ENCODE results near the gene B3GAT3. TPM values are rescaled to one million over a fixed set of nuclear protein-coding genes. Genes with fewer than 3 reads are reported as not detected.
"Not testable (repeated sequence)": the region's sequence is repeated elsewhere in the genome, so short reads cannot be mapped to it uniquely, and the experiment has no call there.

B3GAT3 gene
- total RNA-seq, 1 donor from 2014 or later: 91.4 TPM

DNA sequence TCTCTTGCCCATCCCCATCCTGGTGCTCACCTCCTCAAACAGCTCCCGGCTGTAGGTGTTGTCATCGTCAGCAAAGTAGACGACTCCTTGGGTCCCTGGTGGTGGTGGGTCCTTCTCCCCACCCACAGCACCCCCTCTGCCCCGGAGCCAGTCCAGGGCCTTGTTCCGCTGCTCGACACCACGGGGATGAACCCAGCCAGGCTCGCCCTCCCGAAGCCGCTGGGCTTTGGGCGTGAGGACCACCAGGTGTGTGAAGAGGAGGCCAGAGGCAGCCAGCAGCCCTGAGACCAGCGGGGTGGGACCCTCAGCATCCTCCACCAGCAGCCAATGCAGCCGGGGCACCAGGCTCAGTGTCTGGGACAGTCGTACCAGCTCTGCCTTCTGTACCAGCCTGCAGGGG is 4.8 kb downstream of the B3GAT3 start:
- H3K9me3 Mint-ChIP-seq; H3K27ac Mint-ChIP-seq; DNase-seq; H3K4me3 Mint-ChIP-seq; H3K27me3 Mint-ChIP-seq; intact Hi-C loops (cut with micrococcal nuclease): not testable (repeated sequence)
- Mint-ChIP-seq H3K4me1 (peaks cover 32% of the 10 kb centered on the region), H3K36me3 (ENCODE audit: low read depth) (peaks cover 38% of the 10 kb centered on the region)

DNA sequence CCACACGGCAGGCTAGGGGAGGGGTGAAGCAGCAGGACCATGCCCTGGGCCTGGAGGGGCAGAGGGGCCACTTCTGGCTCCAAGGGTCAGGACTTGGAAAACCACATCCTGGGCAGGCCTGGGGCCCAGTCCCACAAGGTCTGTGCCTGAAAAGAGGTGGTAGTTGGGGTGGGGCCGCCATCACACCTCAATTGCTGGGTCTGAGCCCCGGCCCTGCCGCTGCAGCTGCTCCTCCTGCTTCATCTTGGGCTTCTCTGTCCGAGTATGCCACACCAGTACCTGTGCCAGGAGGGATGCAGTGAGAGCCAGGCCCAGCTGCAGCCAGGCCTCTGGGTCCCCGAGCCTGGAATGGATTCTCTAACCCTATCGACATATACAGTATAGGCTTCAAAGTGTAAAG is 6.3 kb downstream of the B3GAT3 start:
- no peaks in the 10 kb centered on the region for H3K27me3 Mint-ChIP-seq
- H3K4me1 Mint-ChIP-seq: peaks cover 36% of the 10 kb centered on the region
- H3K9me3 Mint-ChIP-seq: no peaks in the 10 kb centered on the region
- intact Hi-C loops (cut with micrococcal nuclease): no loop called here
- no peak for DNase-seq
- H3K27ac Mint-ChIP-seq: no peak overlapping the region
- H3K4me3 Mint-ChIP-seq: no peak overlapping the region
- H3K36me3 Mint-ChIP-seq (ENCODE audit: low read depth): peaks cover 33% of the 10 kb centered on the region

DNA sequence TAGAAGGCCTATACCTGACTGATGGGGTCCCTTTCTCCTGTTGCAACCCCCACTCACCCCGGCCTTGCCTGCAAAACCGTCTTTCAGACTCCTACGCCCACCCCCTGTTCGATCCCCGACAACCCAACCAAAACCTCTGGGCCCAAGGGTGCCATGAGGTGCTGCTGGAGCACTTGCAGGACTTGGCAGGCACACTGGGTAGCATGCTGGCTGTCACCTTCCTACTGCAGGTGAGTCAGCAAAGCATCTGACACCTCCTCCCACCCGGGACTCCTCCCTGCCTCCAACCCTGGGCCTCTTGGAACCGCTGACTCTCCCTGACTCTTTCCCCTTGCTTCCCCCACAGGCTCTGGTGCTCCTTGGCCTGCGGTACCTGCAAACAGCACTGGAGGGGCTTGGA is 7.5 kb downstream of the B3GAT3 start:
- DNase-seq: no peak
- H3K36me3 Mint-ChIP-seq (ENCODE audit: low read depth): peaks cover 37% of the 10 kb centered on the region
- peak overlapping the region; percentile 37 for H3K4me3 Mint-ChIP-seq
- no peaks in the 10 kb centered on the region for H3K27me3 Mint-ChIP-seq
- peaks cover 40% of the 10 kb centered on the region for H3K4me1 Mint-ChIP-seq
- H3K27ac Mint-ChIP-seq: peak overlapping the region; percentile 90
- intact Hi-C loops (cut with micrococcal nuclease): loop anchor here (5.0 kb wide), 2 partner anchors 93 to 268 kb away; partner anchors contain the start of genes BSCL2, GNG3 and SLC3A2
- no peaks in the 10 kb centered on the region for H3K9me3 Mint-ChIP-seq

DNA sequence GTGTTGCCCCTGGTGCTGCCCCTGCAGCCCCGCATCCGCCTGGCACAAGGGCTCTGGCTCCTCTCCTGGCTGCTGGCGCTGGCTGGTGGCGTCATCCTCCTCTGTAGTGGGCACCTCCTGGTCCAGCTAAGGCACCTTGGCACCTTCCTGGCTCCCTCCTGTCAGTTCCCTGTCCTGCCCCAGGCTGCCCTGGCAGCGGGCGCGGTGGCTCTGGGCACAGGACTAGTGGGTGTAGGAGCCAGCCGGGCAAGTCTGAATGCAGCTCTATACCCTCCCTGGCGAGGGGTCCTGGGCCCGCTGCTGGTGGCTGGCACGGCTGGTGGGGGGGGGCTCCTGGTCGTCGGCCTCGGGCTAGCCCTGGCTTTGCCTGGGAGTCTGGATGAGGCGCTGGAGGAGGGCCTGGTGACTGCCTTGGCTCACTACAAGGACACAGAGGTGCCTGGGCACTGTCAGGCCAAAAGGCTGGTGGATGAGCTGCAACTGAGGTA is 8.5 kb downstream of the B3GAT3 start:
- DNase-seq: no peak

DNA sequence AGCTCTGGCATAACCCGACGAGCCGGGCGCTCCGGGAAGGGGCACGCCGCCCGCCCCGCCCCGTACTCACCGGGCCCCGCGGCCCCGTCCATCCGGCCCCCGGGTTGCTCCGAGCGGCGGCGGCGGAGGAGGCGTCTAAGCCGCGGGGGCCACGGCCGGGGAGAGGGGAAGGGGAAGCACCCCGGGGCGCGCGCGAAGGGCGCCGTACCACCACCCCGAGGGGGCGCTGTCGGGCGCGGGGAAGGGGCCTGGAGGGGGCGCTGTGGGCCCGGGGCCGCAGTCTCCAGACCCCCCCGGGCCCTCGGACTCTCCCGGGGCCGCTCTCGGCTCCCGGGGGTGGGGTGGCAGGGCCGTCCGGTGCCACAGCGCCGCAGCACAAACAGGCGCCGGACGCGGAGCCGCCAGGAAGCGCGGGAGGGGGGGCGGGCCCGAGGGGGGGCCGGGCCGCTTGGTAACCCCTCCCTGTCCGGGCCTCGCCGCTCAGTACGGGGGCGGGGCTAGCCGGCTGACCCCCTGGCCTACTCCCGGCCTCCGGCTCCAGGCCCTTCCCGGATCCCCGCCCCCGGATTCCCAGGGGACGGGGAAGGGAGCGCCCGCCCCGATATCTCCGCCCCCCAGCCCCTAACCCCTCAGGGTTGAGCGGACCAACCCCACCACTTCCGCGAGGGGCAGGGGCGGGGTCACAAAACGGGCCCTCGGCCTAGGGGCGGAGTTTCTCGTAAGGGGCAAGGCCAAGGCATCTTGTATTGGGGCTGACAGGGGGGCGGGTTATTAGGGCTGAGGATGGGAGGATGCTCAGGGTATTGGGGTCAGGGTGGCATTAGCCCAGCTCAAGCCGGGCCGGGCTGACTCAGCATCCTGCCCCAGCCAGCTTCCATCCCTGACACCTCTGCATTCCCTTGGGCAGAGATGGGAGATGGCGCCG is 9.2 kb downstream of the B3GAT3 start, which contains the start of the genes EML3 and ROM1:
Gene EML3 (minus strand): TSS at position 410 of the 925 bp plus-strand sequence. CDS start 318 bp downstream, at position 92.
Gene ROM1 (plus strand): TSS at position 892 of the 925 bp plus-strand sequence. CDS start 25 bp downstream, at position 917.
- peak; percentile 97 for DNase-seq
- peak within 1 kb of the TSS; percentile 98 for H3K4me3 Mint-ChIP-seq
- H3K27ac Mint-ChIP-seq: peak within 1 kb of the TSS; percentile 97
- H3K27me3 Mint-ChIP-seq: no peaks in the 10 kb centered on the region
- intact Hi-C loops (cut with micrococcal nuclease): loop anchor here (1.0 to 5.0 kb wide), 8 partner anchors 10 to 270 kb away; partner anchors contain the start of genes BSCL2, C11orf98, CSKMT and GANAB
- H3K36me3 Mint-ChIP-seq (ENCODE audit: low read depth): peaks cover 44% of the 10 kb centered on the region
- H3K4me1 Mint-ChIP-seq: peaks cover 46% of the 10 kb centered on the region
- no peaks in the 10 kb centered on the region for H3K9me3 Mint-ChIP-seq

More for the DNA sequence above, 8.5 kb downstream of the B3GAT3 start:
- intact Hi-C loops (cut with micrococcal nuclease): loop anchor here (1.0 to 5.0 kb wide), 5 partner anchors 33 to 269 kb away; partner anchors contain the start of genes BSCL2, C11orf98, CSKMT and GANAB
- H3K4me1 Mint-ChIP-seq: peaks cover 40% of the 10 kb centered on the region
- H3K36me3 Mint-ChIP-seq (ENCODE audit: low read depth): peaks cover 38% of the 10 kb centered on the region
- H3K27me3 Mint-ChIP-seq: no peaks in the 10 kb centered on the region
- no peaks in the 10 kb centered on the region for H3K9me3 Mint-ChIP-seq
- peak overlapping the region; percentile 83 for H3K27ac Mint-ChIP-seq
- peak overlapping the region; percentile 56 for H3K4me3 Mint-ChIP-seq

DNA sequence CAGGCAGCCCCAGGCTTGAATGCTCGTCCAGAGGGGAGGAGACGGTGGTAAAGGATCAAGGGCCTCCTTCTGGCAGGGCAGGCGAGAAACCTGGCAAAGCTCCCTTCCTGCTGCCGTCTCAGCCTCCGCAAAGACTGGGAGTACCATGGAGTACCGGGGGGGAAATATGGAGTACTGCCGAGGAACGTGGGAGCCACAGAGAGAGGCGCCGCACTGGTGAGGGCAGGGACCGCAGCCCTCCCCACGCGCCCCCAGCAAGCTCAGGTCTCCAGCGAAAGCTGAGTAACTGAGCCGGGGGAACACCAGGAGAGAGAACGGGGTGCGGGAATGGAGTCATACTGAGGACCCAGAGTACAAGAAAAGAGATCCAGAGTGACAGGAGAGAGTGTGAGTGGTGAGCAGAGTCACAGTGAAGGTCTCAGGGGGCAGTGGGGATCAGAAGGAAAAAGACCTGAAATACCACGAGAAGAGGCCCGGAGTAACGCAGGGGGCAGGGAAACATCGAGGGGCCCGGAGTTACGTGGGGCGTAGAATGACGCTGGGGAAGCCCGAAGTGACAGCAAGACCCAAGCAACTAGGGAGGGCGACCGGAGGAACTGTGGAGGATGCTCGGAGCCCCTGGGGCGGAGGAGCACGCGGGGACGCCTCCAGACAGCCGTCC is 10.0 kb downstream of the B3GAT3 start:
- Mint-ChIP-seq H3K36me3 (ENCODE audit: low read depth) (peaks cover 45% of the 10 kb centered on the region), H3K9me3 (no peaks in the 10 kb centered on the region), H3K4me3 (peak overlapping the region; percentile 98), H3K27me3 (no peaks in the 10 kb centered on the region), H3K4me1 (peaks cover 47% of the 10 kb centered on the region), H3K27ac (peak overlapping the region; percentile 97)
- peak; percentile 80 for DNase-seq
- intact Hi-C loops (cut with micrococcal nuclease): loop anchor here (1.0 to 5.0 kb wide), 6 partner anchors 10 to 270 kb away; partner anchors contain the start of genes BSCL2, C11orf98, CSKMT and GNG3

DNA sequence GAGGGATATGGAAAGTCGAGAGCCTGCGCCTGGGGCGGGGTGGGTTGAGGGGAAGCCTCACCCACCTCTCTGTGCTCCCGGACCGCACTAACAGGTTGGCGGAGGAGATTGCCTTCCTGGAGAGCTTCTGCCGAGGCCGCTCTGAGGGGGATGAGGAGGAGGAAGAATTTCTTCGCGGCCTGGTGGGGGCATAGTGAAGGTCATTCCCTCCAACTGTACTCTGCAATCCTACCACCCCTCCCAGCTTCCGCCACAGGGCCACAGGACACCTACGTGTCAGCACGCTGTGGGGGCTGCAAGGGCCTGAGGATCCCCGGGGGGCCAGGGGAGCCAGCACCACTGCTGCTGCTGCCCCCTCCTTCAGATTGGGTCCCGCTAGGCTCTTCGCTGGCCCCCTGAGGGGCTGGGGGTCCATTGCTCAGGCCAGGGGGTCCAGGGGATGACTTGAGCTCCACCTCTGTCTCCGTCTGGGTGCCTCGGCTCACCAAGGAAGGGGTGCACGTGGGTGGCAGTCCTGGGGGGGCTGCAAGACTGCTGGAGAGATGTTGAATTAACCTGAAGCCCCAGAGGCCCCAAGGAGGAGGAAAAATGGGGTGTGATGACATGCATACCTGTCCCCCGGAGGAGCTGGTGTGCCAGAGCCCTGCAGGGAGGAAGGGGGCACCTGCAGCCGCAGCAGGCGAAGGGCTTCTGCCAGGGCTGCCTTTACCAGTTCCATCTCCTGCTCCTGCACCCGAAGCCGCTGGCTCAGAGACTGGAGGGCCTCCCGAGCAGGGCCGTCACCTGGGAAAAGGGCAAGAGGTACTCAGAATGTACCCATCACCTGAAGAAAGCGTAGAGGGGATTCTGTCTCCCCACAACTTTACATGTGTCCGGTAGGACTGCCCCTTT is 10.7 kb downstream of the B3GAT3 start:
- Mint-ChIP-seq H3K9me3 (no peaks in the 10 kb centered on the region), H3K27ac (peak overlapping the region; percentile 97), H3K27me3 (no peaks in the 10 kb centered on the region), H3K36me3 (ENCODE audit: low read depth) (peaks cover 44% of the 10 kb centered on the region), H3K4me1 (peaks cover 45% of the 10 kb centered on the region), H3K4me3 (peak overlapping the region; percentile 98)
- intact Hi-C loops (cut with micrococcal nuclease): loop anchor here (5.0 kb wide), 2 partner anchors 96 to 271 kb away; partner anchors contain the start of genes BSCL2, GNG3 and SLC3A2
- no peak for DNase-seq

DNA sequence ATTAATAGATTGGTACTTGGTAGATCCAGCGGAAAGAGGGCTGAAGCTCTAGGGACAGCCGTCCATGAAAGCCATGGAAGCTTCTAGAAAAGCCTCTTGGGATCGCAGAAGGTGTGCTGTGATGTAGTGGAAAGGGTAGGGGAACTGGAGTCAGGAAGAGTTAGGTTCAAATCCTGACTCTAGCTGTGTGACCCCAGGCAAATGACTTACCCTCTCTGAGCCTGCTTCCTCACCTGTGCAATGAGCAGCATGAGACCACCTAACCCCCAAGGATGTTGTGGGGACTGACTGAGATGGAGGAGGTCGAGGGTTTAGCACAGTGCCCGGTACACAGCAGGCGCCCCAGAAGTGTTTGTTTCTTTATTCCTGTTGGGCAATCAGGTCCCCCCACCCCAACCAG is 11.4 kb downstream of the B3GAT3 start:
- no peak for DNase-seq
- H3K27me3 Mint-ChIP-seq: no peaks in the 10 kb centered on the region
- intact Hi-C loops (cut with micrococcal nuclease): loop anchor here (5.0 kb wide), 2 partner anchors 97 to 272 kb away; partner anchors contain the start of genes BSCL2, GNG3 and SLC3A2
- peak overlapping the region; percentile 87 for H3K27ac Mint-ChIP-seq
- no peaks in the 10 kb centered on the region for H3K9me3 Mint-ChIP-seq
- peak overlapping the region; percentile 98 for H3K4me3 Mint-ChIP-seq
- peaks cover 45% of the 10 kb centered on the region for H3K4me1 Mint-ChIP-seq
- H3K36me3 Mint-ChIP-seq (ENCODE audit: low read depth): peaks cover 46% of the 10 kb centered on the region

DNA sequence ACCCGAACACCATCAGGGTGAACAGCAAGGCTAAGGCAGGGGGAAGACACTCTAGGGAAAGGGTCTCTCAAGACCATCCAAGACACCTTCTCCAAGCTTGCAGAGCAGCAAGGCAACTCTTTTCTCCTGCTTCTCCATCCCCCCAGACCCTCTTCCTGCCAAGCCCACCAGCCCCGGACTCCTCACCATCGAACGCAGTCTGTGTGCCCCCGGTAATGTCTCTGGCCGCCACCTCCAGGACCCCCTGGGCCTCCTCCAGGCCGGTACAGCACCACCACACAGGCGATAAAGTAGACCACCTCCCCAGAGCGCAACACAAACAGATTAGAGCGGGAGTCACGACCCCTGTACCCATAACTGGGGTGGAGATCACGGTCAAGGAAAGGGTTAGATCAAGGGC is 13.0 kb downstream of the B3GAT3 start:
- intact Hi-C loops (cut with micrococcal nuclease): loop anchor here (10.0 kb wide), 1 partner anchor 1636 kb away; the partner anchor contains the start of genes FKBP2 and PPP1R14B
- H3K27ac Mint-ChIP-seq: no peak overlapping the region

DNA sequence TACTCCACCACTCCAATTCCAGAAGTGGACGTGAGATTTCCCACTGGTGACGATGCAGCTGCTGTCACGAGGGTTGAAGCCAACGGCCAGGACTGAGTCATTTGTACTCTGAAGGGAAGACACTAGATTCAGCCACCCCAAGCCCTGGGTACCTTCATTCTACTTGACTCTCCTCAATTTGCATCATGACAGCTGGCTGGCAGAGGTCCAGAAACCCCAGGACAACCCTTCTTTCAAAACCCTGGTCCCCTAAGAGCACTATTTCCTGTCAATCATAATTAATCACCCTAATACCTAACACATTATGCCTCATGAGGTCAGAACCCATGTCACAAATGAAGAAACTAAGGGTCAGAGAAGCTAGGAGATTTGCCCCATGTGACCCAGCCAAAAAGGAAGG is 14.1 kb downstream of the B3GAT3 start:
- DNase-seq: no peak
- Mint-ChIP-seq H3K4me3 (no peak overlapping the region), H3K4me1 (peaks cover 42% of the 10 kb centered on the region), H3K9me3 (no peaks in the 10 kb centered on the region), H3K27me3 (no peaks in the 10 kb centered on the region), H3K27ac (peak overlapping the region; percentile 53), H3K36me3 (ENCODE audit: low read depth) (peaks cover 60% of the 10 kb centered on the region)
- intact Hi-C loops (cut with micrococcal nuclease): loop anchor here (10.0 kb wide), 1 partner anchor 1637 kb away; the partner anchor contains the start of genes FKBP2 and PPP1R14B

More for the DNA sequence above, 13.0 kb downstream of the B3GAT3 start:
- no peaks in the 10 kb centered on the region for H3K27me3 Mint-ChIP-seq
- no peak for DNase-seq
- H3K4me3 Mint-ChIP-seq: peak overlapping the region; percentile 12
- H3K9me3 Mint-ChIP-seq: no peaks in the 10 kb centered on the region
- H3K36me3 Mint-ChIP-seq (ENCODE audit: low read depth): peaks cover 51% of the 10 kb centered on the region
- peaks cover 34% of the 10 kb centered on the region for H3K4me1 Mint-ChIP-seq

DNA sequence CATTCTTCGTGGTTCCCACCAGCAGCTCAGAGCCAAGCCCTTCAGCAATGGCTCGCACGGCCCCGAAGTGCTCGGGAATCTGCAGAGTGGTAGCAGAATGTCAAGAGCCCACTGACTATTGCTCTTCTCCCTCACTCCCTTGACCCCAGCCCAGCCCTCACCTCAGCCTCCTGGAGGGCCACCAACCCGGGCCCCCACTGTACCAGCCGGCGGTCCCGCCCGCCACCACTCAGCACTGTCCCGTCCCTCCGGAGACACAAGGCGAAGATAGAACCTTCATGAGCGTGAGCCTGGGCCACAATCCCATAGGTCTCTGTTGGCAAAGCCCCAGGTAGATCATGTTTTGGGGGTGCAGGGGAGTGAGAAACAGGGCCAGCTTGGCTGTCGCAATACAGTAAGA is 15.9 kb downstream of the B3GAT3 start:
- intact Hi-C loops (cut with micrococcal nuclease): loop anchor here (10.0 kb wide), 1 partner anchor 1639 kb away; the partner anchor contains the start of genes FKBP2 and PPP1R14B
- Mint-ChIP-seq H3K4me3 (no peak overlapping the region), H3K27me3 (no peaks in the 10 kb centered on the region), H3K4me1 (peaks cover 40% of the 10 kb centered on the region), H3K36me3 (ENCODE audit: low read depth) (peaks cover 62% of the 10 kb centered on the region), H3K9me3 (no peaks in the 10 kb centered on the region), H3K27ac (no peak overlapping the region)
- no peak for DNase-seq

DNA sequence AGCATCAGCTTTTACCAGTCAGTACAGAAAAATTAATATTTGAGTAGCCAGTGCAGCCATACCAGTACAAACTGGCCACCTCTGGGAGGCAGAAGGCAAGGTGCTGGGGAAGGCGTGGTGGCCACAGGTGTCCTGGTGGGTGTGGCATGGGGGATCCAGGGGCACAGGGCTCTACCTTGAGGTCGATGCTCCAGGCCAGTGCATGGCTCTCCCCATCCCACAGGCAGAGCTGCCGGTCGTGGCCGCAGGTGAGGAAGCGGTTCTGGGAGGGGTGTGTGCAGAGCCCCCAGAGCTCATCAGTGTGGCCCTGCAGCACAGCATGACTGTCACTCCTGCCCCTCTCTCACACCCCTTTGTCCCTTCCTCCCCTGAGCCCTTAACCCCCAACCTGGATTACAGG is 16.3 kb downstream of the B3GAT3 start:
- H3K4me3 Mint-ChIP-seq: no peak overlapping the region
- intact Hi-C loops (cut with micrococcal nuclease): loop anchor here (10.0 kb wide), 1 partner anchor 1639 kb away; the partner anchor contains the start of genes FKBP2 and PPP1R14B
- no peak overlapping the region for H3K27ac Mint-ChIP-seq
- DNase-seq: no peak
- peaks cover 37% of the 10 kb centered on the region for H3K4me1 Mint-ChIP-seq
- peaks cover 64% of the 10 kb centered on the region for H3K36me3 Mint-ChIP-seq (ENCODE audit: low read depth)
- H3K9me3 Mint-ChIP-seq: no peaks in the 10 kb centered on the region
- no peaks in the 10 kb centered on the region for H3K27me3 Mint-ChIP-seq

Data from activated CD4-positive, alpha-beta T cell treated with anti-CD3 and anti-CD28 coated beads, Interleukin-2, amount 10 ng/mL, durations not matched to agents 24 days and 14 days (primary cell).